ENCODE data around the gene CTBP2.

- TF ChIP-seq, protein P1, sequence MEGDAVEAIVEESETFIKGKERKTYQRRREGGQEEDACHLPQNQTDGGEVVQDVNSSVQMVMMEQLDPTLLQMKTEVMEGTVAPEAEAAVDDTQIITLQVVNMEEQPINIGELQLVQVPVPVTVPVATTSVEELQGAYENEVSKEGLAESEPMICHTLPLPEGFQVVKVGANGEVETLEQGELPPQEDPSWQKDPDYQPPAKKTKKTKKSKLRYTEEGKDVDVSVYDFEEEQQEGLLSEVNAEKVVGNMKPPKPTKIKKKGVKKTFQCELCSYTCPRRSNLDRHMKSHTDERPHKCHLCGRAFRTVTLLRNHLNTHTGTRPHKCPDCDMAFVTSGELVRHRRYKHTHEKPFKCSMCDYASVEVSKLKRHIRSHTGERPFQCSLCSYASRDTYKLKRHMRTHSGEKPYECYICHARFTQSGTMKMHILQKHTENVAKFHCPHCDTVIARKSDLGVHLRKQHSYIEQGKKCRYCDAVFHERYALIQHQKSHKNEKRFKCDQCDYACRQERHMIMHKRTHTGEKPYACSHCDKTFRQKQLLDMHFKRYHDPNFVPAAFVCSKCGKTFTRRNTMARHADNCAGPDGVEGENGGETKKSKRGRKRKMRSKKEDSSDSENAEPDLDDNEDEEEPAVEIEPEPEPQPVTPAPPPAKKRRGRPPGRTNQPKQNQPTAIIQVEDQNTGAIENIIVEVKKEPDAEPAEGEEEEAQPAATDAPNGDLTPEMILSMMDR (IDR thresholded peaks at IDR 0.05) = no peak
- TF ChIP-seq POLR2A (IDR thresholded peaks at IDR 0.05) (no peak), EP300 (IDR thresholded peaks at IDR 0.05) (no peak), POLR2AphosphoS5 (IDR thresholded peaks at IDR 0.05) (no peak)
Measured at GRCh38 chr10:125034675-125035074, 125.7 kb downstream of the CTBP2 start.

All from gastroesophageal sphincter (tissue), 3 donors.